ENCODE measurements around the gene SDHD. TPM values are rescaled to one million over a fixed set of nuclear protein-coding genes. Genes with fewer than 3 reads are reported as not detected.
A peak's percentile ranks its signal among the peaks of the same experiment; 100 is the strongest.

Gene SDHD
- total RNA-seq, 4 donors from 2014 or later: 102 to 201 (median 174) TPM

GRCh38 chr11:112118176-112118575 is 31.5 kb downstream of the SDHD start:
- TF ChIP-seq CTCF (IDR thresholded peaks at IDR 0.05): no peak
- no peak for TF ChIP-seq POLR2A (IDR thresholded peaks at IDR 0.05)
- Histone ChIP-seq H3K9me3 (no peaks in the 10 kb centered on the region), H3K27ac (no peak overlapping the region), H3K4me3 (replicated peaks in 1 of 3) (no peak overlapping the region), H3K27me3 (no peaks in the 10 kb centered on the region), H3K36me3 (no peaks in the 10 kb centered on the region), H3K4me1 (no peaks in the 10 kb centered on the region)
- intact Hi-C loops (cut with DNase I): no loop called here
- DNase-seq: no peak
- WGBS, 2 donors: 88 to 90% methylated on average over 2 of the region's 2 CpGs

- H3K27ac ChIP-seq: no peak overlapping the region
- 90 to 92% methylated on average over 5 of the region's 5 CpGs for WGBS, 2 donors
- H3K36me3 ChIP-seq: no peaks in the 10 kb centered on the region
- intact Hi-C loops (cut with DNase I): no loop called here
- DNase-seq: no peak
- no peaks in the 10 kb centered on the region for H3K4me1 ChIP-seq
- TF ChIP-seq POLR2A (IDR thresholded peaks at IDR 0.05): no peak
- no peak for TF ChIP-seq CTCF (IDR thresholded peaks at IDR 0.05)
- H3K27me3 ChIP-seq: no peaks in the 10 kb centered on the region
- H3K4me3 ChIP-seq (replicated peaks in 1 of 3): no peak overlapping the region
- no peaks in the 10 kb centered on the region for H3K9me3 ChIP-seq
These were observed 35.4 kb downstream of the SDHD start for GRCh38 chr11:112121981-112122615.

GRCh38 chr11:112123129-112123528 is 36.5 kb downstream of the SDHD start:
- H3K27me3 ChIP-seq: no peaks in the 10 kb centered on the region
- 82 to 87% methylated on average over 4 of the region's 4 CpGs for WGBS, 2 donors
- TF ChIP-seq POLR2A (IDR thresholded peaks at IDR 0.05) (no peak), CTCF (IDR thresholded peaks at IDR 0.05) (no peak)

GRCh38 chr11:112127056-112127455 is 40.4 kb downstream of the SDHD start:
- H3K27me3 ChIP-seq: no peaks in the 10 kb centered on the region
- no peak overlapping the region for H3K4me3 ChIP-seq (replicated peaks in 1 of 3)
- H3K4me1 ChIP-seq: peaks cover 0 to 4% of the 10 kb centered on the region in 2 donors
- no peak for TF ChIP-seq CTCF (IDR thresholded peaks at IDR 0.05)
- no peak for TF ChIP-seq POLR2A (IDR thresholded peaks at IDR 0.05)
- no peaks in the 10 kb centered on the region for H3K36me3 ChIP-seq
- no peak for DNase-seq
- no peaks in the 10 kb centered on the region for H3K9me3 ChIP-seq
- intact Hi-C loops (cut with DNase I): no loop called here
- WGBS, 2 donors: 96 to 99% methylated on average over 2 of the region's 2 CpGs
- H3K27ac ChIP-seq: no peak overlapping the region

More at GRCh38 chr11:112123129-112123528, 36.5 kb downstream of the SDHD start:
- no peak for DNase-seq
- Histone ChIP-seq H3K4me1 (no peaks in the 10 kb centered on the region), H3K36me3 (no peaks in the 10 kb centered on the region), H3K27ac (no peak overlapping the region), H3K4me3 (replicated peaks in 1 of 3) (no peak overlapping the region), H3K9me3 (no peaks in the 10 kb centered on the region)
- intact Hi-C loops (cut with DNase I): no loop called here

- H3K9me3 ChIP-seq: no peaks in the 10 kb centered on the region
- TF ChIP-seq POLR2A (IDR thresholded peaks at IDR 0.05): no peak
- no peak for TF ChIP-seq CTCF (IDR thresholded peaks at IDR 0.05)
- no peaks in the 10 kb centered on the region for H3K27me3 ChIP-seq
- H3K36me3 ChIP-seq: no peaks in the 10 kb centered on the region
- no peak overlapping the region for H3K4me3 ChIP-seq (replicated peaks in 1 of 3)
- intact Hi-C loops (cut with DNase I): no loop called here
- H3K4me1 ChIP-seq: peaks cover 0 to 4% of the 10 kb centered on the region in 2 donors
- peak; percentile 8 to 14 for DNase-seq
- WGBS, 2 donors: 62 to 85% methylated on average over 3 of the region's 3 CpGs
- no peak overlapping the region for H3K27ac ChIP-seq
These were observed 41.9 kb downstream of the SDHD start for GRCh38 chr11:112128483-112129121.

Measured in thyroid gland (tissue), 4 donors.